Large intestine (tissue), 12 donors: ENCODE data around the gene TMEM126B. TPM values are rescaled to one million over a fixed set of nuclear protein-coding genes. Genes with fewer than 3 reads are reported as not detected.

Source experiments
- DNase-seq, 2 donors: peaks; one replicate each; pipeline versions ENCODE4 v3.0.0 to v3.0.0-alpha.2; 2013
- H3K27ac ChIP-seq: one replicate; pipeline ENCODE4 v1.5.1; 2013; ENCODE audit warnings: low read length
- H3K27me3 ChIP-seq: 2 replicates; pipeline ENCODE4 v1.6.1; 2013; ENCODE audit warnings: low read length; ENCODE audit not compliant: control insufficient read depth, insufficient read depth
- H3K36me3 ChIP-seq: 2 replicates; pipeline ENCODE4 v1.6.1; 2013; ENCODE audit warnings: low read length; ENCODE audit not compliant: control insufficient read depth, insufficient read depth
- H3K4me1 ChIP-seq: one replicate; pipeline ENCODE4 v1.6.1; 2013; ENCODE audit warnings: low read length; ENCODE audit not compliant: control insufficient read depth, insufficient read depth
- H3K4me3 ChIP-seq: one replicate; pipeline ENCODE4 v1.5.1; 2013; ENCODE audit warnings: low read length
- H3K9me3 ChIP-seq: one replicate; pipeline ENCODE4 v1.6.1; 2013; ENCODE audit warnings: mild to moderate bottlenecking, low read depth, low read length, moderate library complexity; ENCODE audit not compliant: control insufficient read depth
- WGBS: methylation state at CpG from one replicate; pipeline ENCODE4 v1.1.5; 2013; ENCODE audit warnings: low lambda C conversion rate; ENCODE audit not compliant: insufficient coverage; 5-methylcytosine and 5-hydroxymethylcytosine counted together
- long read RNA-seq, 11 donors: transcript quantifications; one replicate each; lab custom pipeline, GENCODE V29; 2026
- polyA plus RNA-seq: library from polyadenylated mRNA; unstranded; fragments of 120-200 nt; gene quantifications from one replicate; pipeline ENCODE4 v1.2.1, GENCODE V29; 2013

Gene TMEM126B
- 78.4 TPM for polyA plus RNA-seq
- long read RNA-seq, donor 1, transcript TMEM126B-201 (5 exons, 989 nt) = major isoform, 17 of 24 reads
- long read RNA-seq, donor 1, partial matches to known transcripts = 0 of 24 reads
- long read RNA-seq, donor 1, other reads (novel, unspliced or antisense) = 0 of 24 reads
- long read RNA-seq, donor 2, transcript TMEM126B-202 (6 exons, 1,210 nt) = minor isoform, 15 of 89 reads
- long read RNA-seq, donor 2, transcript TMEM126B-211 (4 exons, 1,273 nt) = minor isoform, 6 of 89 reads
- long read RNA-seq, donor 2, transcript TMEM126B-201 (5 exons, 989 nt) = major isoform, 22 of 89 reads
- long read RNA-seq, donor 2, partial matches to known transcripts = 43 of 89 reads
- long read RNA-seq, donor 2, other reads (novel, unspliced or antisense) = 0 of 89 reads
- long read RNA-seq, donor 3 = 0 reads
- long read RNA-seq, donor 4, transcript TMEM126B-201 (5 exons, 989 nt) = major isoform, 9 of 11 reads
- long read RNA-seq, donor 4, partial matches to known transcripts = 0 of 11 reads
- long read RNA-seq, donor 4, other reads (novel, unspliced or antisense) = 0 of 11 reads
- long read RNA-seq, donor 5, transcript TMEM126B-201 (5 exons, 989 nt) = major isoform, 13 of 20 reads
- long read RNA-seq, donor 5, partial matches to known transcripts = 0 of 20 reads
- long read RNA-seq, donor 5, other reads (novel, unspliced or antisense) = 0 of 20 reads
- long read RNA-seq, donor 6, transcript TMEM126B-201 (5 exons, 989 nt) = major isoform, 19 of 30 reads
- long read RNA-seq, donor 6, transcript TMEM126B-202 (6 exons, 1,210 nt) = minor isoform, 7 of 30 reads
- long read RNA-seq, donor 6, partial matches to known transcripts = 0 of 30 reads
- long read RNA-seq, donor 6, other reads (novel, unspliced or antisense) = 0 of 30 reads
- long read RNA-seq, donor 7, transcript TMEM126B-201 (5 exons, 989 nt) = major isoform, 9 of 16 reads
- long read RNA-seq, donor 7, transcript TMEM126B-211 (4 exons, 1,273 nt) = minor isoform, 5 of 16 reads
- long read RNA-seq, donor 7, partial matches to known transcripts = 0 of 16 reads
- long read RNA-seq, donor 7, other reads (novel, unspliced or antisense) = 0 of 16 reads
- long read RNA-seq, donor 8, transcript TMEM126B-201 (5 exons, 989 nt) = major isoform, 30 of 60 reads
- long read RNA-seq, donor 8, transcript TMEM126B-211 (4 exons, 1,273 nt) = minor isoform, 5 of 60 reads
- long read RNA-seq, donor 8, transcript TMEM126B-202 (6 exons, 1,210 nt) = minor isoform, 22 of 60 reads
- long read RNA-seq, donor 8, partial matches to known transcripts = 0 of 60 reads
- long read RNA-seq, donor 8, other reads (novel, unspliced or antisense) = 0 of 60 reads
- long read RNA-seq, donor 9, transcript TMEM126B-202 (6 exons, 1,210 nt) = minor isoform, 16 of 56 reads
- long read RNA-seq, donor 9, transcript TMEM126B-211 (4 exons, 1,273 nt) = minor isoform, 8 of 56 reads
- long read RNA-seq, donor 9, transcript TMEM126B-201 (5 exons, 989 nt) = major isoform, 28 of 56 reads
- long read RNA-seq, donor 9, partial matches to known transcripts = 0 of 56 reads
- long read RNA-seq, donor 9, other reads (novel, unspliced or antisense) = 0 of 56 reads
- long read RNA-seq, donor 10, transcript TMEM126B-202 (6 exons, 1,210 nt) = minor isoform, 16 of 58 reads
- long read RNA-seq, donor 10, transcript TMEM126B-201 (5 exons, 989 nt) = major isoform, 36 of 58 reads
- long read RNA-seq, donor 10, partial matches to known transcripts = 0 of 58 reads
- long read RNA-seq, donor 10, other reads (novel, unspliced or antisense) = 0 of 58 reads
- long read RNA-seq, donor 11, transcript TMEM126B-201 (5 exons, 989 nt) = major isoform, 16 of 27 reads
- long read RNA-seq, donor 11, partial matches to known transcripts = 0 of 27 reads
- long read RNA-seq, donor 11, other reads (novel, unspliced or antisense) = 0 of 27 reads

DNA sequence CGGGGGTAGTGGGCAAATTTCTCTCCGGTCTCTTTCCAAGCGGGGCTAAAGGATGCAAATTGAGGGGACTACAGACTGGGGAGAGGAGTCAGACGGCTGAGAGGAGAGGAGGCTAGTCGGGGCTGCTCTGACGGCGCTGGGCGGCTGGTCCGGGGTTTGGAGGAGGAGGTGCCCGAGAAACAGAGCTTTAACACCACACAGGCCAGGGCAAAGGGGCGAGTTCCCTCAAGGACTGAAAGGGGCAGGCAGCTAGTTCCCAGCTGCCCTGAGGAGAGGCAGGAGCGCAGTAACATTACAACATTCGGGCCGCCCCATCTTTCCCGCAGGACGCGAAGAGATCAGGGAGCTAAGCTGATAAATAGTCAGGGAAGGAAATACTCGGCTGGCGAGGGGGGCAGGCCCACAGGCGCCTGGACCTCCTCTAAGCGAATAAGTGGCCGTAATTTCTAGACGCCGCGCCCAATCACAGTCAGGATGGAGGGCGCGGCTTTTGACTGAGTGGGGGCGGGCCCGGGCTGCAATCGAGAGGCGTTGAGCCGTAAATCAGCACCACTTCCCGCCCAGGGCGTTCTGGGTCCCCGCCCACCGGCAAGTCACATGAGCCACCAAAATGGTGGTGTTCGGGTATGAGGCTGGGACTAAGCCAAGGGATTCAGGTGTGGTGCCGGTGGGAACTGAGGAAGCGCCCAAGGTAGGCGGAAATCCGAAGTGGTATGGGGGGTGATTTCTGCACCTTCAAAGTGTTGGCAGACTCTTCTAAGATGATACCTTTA, at the start of gene TMEM126B:
Gene TMEM126B, plus strand, starts transcription at position 596 of the 773 bp plus-strand sequence. Its CDS starts 15 bp downstream, at position 611.
- Histone ChIP-seq H3K4me1 (no peaks in the 10 kb centered on the region), H3K27ac (peak within 1 kb of the TSS; percentile 90), H3K27me3 (no peaks in the 10 kb centered on the region), H3K4me3 (peak within 1 kb of the TSS; percentile 70), H3K36me3 (peaks cover 9% of the 10 kb centered on the region), H3K9me3 (no peaks in the 10 kb centered on the region)
- peak; percentile 97 to 99 for DNase-seq
- no CpG with 5 or more reads among the region's 41 CpGs for WGBS

DNA sequence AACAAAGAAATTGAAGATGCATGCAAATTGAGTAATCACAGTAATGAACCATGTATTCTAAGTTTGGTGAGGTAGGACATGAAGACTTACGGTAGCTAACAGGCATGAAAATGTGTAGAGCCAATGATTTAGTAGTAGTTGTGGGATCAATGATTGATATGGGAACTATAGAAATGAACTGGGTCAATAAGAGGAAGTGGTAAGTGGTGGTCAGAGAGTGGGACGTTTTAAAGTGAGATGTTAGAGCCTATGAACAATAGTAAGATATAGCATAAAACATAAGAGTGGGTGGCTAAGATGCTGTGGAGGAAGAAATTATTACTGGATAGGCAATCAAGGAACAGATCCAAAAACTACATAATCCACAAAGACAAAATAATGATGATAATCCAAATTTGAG, 46.3 kb upstream of the TMEM126B start:
- no peak for DNase-seq
- 75% methylated on average over 2 of the region's 2 CpGs for WGBS
- Histone ChIP-seq H3K4me1 (no peaks in the 10 kb centered on the region), H3K27ac (no peak overlapping the region), H3K9me3 (no peaks in the 10 kb centered on the region), H3K27me3 (no peaks in the 10 kb centered on the region), H3K4me3 (no peak overlapping the region), H3K36me3 (no peaks in the 10 kb centered on the region)

DNA sequence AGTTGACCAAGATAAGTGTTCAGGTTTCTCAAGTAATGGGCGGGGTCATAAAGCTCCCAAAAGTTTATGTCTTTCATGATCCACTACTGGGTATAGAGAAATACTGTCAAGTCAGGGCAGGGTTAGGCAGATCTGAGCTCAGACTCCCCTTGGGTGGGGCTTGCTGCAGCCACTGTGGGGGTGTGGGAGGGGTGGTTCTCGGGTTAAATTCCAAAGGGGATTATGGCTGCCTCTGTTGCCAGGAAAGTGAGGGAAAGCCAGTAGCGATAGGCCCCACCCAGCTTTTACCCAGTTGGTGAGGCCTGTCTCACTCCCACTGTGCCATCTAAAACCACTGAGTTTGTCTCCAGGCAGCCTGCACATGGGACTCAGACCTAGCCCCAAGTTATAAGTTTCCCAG, 39.0 kb upstream of the TMEM126B start:
- Histone ChIP-seq H3K4me3 (no peak overlapping the region), H3K36me3 (no peaks in the 10 kb centered on the region), H3K9me3 (no peaks in the 10 kb centered on the region), H3K27me3 (no peaks in the 10 kb centered on the region), H3K4me1 (no peaks in the 10 kb centered on the region), H3K27ac (no peak overlapping the region)
- DNase-seq = no peak
- no CpG with 5 or more reads among the region's 3 CpGs for WGBS

DNA sequence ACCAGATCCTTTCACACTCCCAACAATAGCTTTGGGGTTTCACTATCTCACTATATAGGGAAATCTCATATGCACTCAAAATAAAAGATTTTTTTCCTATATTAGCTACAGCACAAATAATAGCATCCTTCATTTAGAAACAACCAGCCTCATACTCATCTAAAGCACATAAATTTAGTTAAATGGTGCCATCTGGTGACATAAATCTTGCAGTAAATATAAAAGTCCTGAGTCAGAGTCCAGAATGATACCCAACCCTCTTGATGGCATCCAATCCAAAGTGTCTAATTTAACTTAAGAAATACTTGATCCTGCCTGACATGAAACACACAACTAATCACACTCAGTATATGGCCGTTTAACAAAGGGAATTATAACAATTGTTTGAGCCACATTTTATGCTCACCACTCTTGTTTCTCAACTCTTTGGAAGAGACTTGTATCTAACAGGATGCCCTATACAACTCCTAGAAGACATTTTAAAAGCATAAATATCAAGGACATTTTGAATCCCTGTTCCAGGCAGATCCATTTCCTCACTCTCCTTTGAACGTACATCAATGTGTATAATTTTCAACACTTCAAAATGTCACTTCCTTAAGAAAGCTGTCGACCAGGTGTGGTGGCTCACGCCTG, 37.4 kb upstream of the TMEM126B start:
- H3K9me3 ChIP-seq = no peaks in the 10 kb centered on the region
- H3K4me1 ChIP-seq = no peaks in the 10 kb centered on the region
- no peak overlapping the region for H3K4me3 ChIP-seq
- no CpG with 5 or more reads among the region's 4 CpGs for WGBS
- no peaks in the 10 kb centered on the region for H3K36me3 ChIP-seq
- no peak overlapping the region for H3K27ac ChIP-seq
- no peaks in the 10 kb centered on the region for H3K27me3 ChIP-seq
- DNase-seq = peak; percentile 9 to 14

DNA sequence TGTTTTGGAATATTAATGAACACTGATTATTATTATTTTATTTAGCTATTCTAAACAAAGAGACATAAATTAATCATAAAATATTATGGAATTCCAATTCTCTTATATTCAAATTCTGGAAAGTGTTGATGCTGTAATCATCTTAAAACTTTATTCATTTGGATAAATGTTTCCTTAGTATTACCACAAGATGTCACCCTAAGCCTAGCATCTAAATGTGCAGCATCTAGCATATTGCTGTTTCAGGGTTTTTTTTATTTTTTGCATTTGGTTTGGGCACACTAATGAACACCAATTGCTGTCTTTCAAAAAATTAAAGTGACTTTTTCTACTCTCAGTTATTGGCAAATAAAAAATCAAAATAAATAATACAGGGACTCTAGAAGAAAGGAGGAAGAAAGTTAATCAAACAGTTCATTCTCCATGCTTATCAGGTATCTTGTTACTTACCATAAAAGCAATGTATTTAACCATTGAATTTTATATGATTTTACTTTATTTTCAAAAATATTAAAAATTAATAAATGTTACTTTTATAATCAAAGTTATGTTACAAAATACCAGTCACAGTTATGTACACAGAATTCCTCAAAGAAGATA, 33.0 kb upstream of the TMEM126B start:
- Histone ChIP-seq H3K9me3 (no peaks in the 10 kb centered on the region), H3K4me1 (no peaks in the 10 kb centered on the region), H3K4me3 (no peak overlapping the region), H3K27ac (no peak overlapping the region), H3K27me3 (no peaks in the 10 kb centered on the region), H3K36me3 (no peaks in the 10 kb centered on the region)
- DNase-seq = peak in 1 of 2 donors; percentile 32

DNA sequence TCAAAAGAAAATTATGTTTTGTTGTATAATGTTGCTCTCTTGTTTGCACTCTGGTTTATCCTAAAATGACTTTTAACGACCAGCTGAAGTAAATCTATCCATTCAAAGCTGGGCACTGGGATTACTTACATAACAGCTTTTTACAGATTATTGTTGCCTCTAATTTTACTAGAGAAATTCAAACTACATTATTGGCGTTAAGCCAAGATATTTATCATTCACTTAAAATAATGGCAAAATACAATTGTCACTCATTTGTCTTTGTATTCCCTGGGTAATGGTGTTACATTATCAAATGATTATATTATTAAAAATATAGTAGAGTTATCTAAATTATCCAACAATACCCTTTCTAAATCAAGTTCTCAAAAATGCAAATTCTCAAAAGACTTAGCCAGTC, 31.5 kb upstream of the TMEM126B start:
- H3K4me3 ChIP-seq = no peak overlapping the region
- H3K27me3 ChIP-seq = no peaks in the 10 kb centered on the region
- no peaks in the 10 kb centered on the region for H3K36me3 ChIP-seq
- no peak for DNase-seq
- 67% methylated on average over 1 of the region's 2 CpGs for whole genome bisulfite sequencing
- no peaks in the 10 kb centered on the region for H3K4me1 ChIP-seq
- H3K27ac ChIP-seq = no peak overlapping the region
- H3K9me3 ChIP-seq = no peaks in the 10 kb centered on the region

DNA sequence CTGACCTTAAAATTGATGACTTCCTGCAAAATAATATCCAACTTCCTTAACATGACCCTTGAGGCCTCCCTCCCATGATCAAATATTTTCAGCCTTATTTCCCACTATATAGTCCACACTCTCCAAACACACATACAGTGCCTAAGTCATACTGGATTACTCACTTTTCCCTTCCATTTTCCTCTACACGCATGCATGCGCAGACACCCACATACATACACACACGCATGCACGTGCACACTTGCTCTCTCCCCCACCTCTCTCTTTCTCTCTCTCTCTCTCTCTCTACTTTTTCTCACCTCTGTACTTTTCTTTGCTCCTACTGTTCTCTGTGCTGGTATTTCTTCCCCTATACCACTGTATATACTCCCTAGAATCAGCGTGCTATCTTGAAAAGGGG, 29.3 kb upstream of the TMEM126B start:
- H3K36me3 ChIP-seq = no peaks in the 10 kb centered on the region
- no peaks in the 10 kb centered on the region for H3K4me1 ChIP-seq
- WGBS = 74% methylated on average over 4 of the region's 5 CpGs
- no peaks in the 10 kb centered on the region for H3K9me3 ChIP-seq
- no peak for DNase-seq
- no peak overlapping the region for H3K4me3 ChIP-seq
- no peak overlapping the region for H3K27ac ChIP-seq
- no peaks in the 10 kb centered on the region for H3K27me3 ChIP-seq

DNA sequence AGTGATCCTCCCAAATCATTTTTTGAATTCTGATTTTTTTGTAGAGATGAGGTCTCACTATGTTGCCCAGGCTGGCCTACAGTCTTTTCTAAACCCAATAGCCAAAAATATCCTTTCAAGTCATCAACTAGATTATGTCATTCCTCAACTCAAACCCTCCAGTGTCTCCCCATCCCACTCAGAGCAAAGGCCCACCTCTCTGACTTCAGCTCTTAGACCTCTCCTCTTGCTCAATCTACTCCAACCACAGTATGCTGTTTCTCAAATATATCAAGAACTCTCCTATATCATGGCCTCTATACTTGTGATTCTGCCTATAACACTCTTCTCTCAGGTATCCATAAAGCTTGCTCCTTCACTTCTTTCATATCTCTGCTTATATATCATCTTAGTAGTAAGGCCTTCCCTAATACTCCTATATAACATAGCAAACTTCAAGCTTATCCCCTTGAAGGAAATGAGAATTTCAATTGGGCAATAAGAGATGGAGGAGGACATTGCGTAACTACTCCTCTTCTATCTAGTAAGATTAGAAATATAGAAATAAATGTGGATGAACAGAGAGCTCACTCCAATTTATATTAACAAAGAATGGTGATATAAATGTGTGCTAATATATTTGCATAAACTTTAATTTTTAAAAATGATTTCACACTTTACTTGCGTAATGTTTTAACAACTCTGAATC, 25.7 kb upstream of the TMEM126B start:
- H3K4me3 ChIP-seq = no peak overlapping the region
- 94% methylated on average over 2 of the region's 2 CpGs for WGBS

More for the DNA sequence above, 25.7 kb upstream of the TMEM126B start:
- no peaks in the 10 kb centered on the region for H3K36me3 ChIP-seq
- H3K27me3 ChIP-seq = no peaks in the 10 kb centered on the region
- H3K4me1 ChIP-seq = no peaks in the 10 kb centered on the region
- H3K27ac ChIP-seq = no peak overlapping the region
- no peaks in the 10 kb centered on the region for H3K9me3 ChIP-seq
- no peak for DNase-seq
